Neutrophil (primary cell): ENCODE results near the gene FERMT3.

Source experiments
- H3K27ac ChIP-seq: fragments of 200-600 bp; sonication (generic); 2 replicates; pipeline ENCODE4 v1.5.1; 2016; ENCODE audit warnings: mild to moderate bottlenecking, moderate library complexity
- H3K27me3 ChIP-seq: fragments of 200-600 bp; sonication (generic); 2 replicates; pipeline ENCODE4 v1.6.0; 2016; ENCODE audit warnings: mild to moderate bottlenecking
- H3K36me3 ChIP-seq: fragments of 200-600 bp; sonication (generic); 2 replicates; pipeline ENCODE4 v1.5.1; 2017
- H3K4me1 ChIP-seq, 2 experiments: fragments of 200-600 bp in 1 of 2; sonication (generic) in 1 of 2; 1 replicate in 1 of 2; 2 replicates in 1 of 2; pipeline versions ENCODE4 v1.5.1 to v1.6.1; 2013 to 2016; ENCODE audit warnings: low read depth in 1 of 2, low read length in 1 of 2, mild to moderate bottlenecking in 1 of 2, moderate library complexity in 1 of 2; ENCODE audit not compliant: control insufficient read depth in 1 of 2, insufficient read depth in 1 of 2
- H3K4me3 ChIP-seq, 2 experiments: fragments of 200-600 bp in 1 of 2; sonication (generic) in 1 of 2; 1 replicate in 1 of 2; 2 replicates in 1 of 2; pipeline ENCODE4 v1.5.1; 2013 to 2016; ENCODE audit warnings: low read depth in 1 of 2, low read length in 1 of 2, mild to moderate bottlenecking in 1 of 2, moderate library complexity in 1 of 2
- H3K9me3 ChIP-seq: fragments of 200-600 bp; sonication (generic); 2 replicates; pipeline ENCODE4 v1.5.1; 2016
- CTCF ChIP-seq: fragments of 200-600 bp; sonication (generic); IDR thresholded peaks from 2 replicates; pipeline ENCODE4 v1.5.1; 2016; ENCODE audit warnings: antibody characterized with exemption

The FERMT3 gene

GRCh38 chr11:64247729-64248531, 41.4 kb downstream of the FERMT3 start:
- H3K9me3 ChIP-seq: no peaks in the 10 kb centered on the region
- H3K27me3 ChIP-seq: peaks cover 16% of the 10 kb centered on the region
- H3K27ac ChIP-seq: no peak overlapping the region
- H3K36me3 ChIP-seq: no peaks in the 10 kb centered on the region
- H3K4me3 ChIP-seq: peak overlapping the region; percentile 76 to 85
- H3K4me1 ChIP-seq: peaks cover 49 to 57% of the 10 kb centered on the region in 2 experiments
- no peak for TF ChIP-seq CTCF

- TF ChIP-seq CTCF: no peak
- H3K27me3 ChIP-seq: peaks cover 16% of the 10 kb centered on the region
- H3K27ac ChIP-seq: no peak overlapping the region
- H3K9me3 ChIP-seq: no peaks in the 10 kb centered on the region
- peaks cover 47 to 59% of the 10 kb centered on the region in 2 experiments for H3K4me1 ChIP-seq
- no peaks in the 10 kb centered on the region for H3K36me3 ChIP-seq
- no peak overlapping the region for H3K4me3 ChIP-seq
Observed at GRCh38 chr11:64248578-64248977, 42.1 kb downstream of the FERMT3 start.

GRCh38 chr11:64249038-64249437, 42.5 kb downstream of the FERMT3 start:
- peaks cover 47 to 59% of the 10 kb centered on the region in 2 experiments for H3K4me1 ChIP-seq
- H3K27me3 ChIP-seq: peaks cover 16% of the 10 kb centered on the region
- H3K9me3 ChIP-seq: no peaks in the 10 kb centered on the region
- TF ChIP-seq CTCF: no peak
- no peak overlapping the region for H3K27ac ChIP-seq
- H3K4me3 ChIP-seq: no peak overlapping the region
- no peaks in the 10 kb centered on the region for H3K36me3 ChIP-seq

- Histone ChIP-seq H3K4me3 (no peak overlapping the region), H3K4me1 (peaks cover 47 to 58% of the 10 kb centered on the region in 2 experiments), H3K27ac (no peak overlapping the region), H3K9me3 (no peaks in the 10 kb centered on the region), H3K27me3 (peaks cover 16% of the 10 kb centered on the region), H3K36me3 (peaks cover 3% of the 10 kb centered on the region)
- no peak for TF ChIP-seq CTCF
Observed at GRCh38 chr11:64249563-64250414, 43.3 kb downstream of the FERMT3 start.

GRCh38 chr11:64250415-64251015, 44.0 kb downstream of the FERMT3 start:
- TF ChIP-seq CTCF: no peak
- peaks cover 41 to 50% of the 10 kb centered on the region in 2 experiments for H3K4me1 ChIP-seq
- peaks cover 10% of the 10 kb centered on the region for H3K36me3 ChIP-seq
- H3K27me3 ChIP-seq: peaks cover 16% of the 10 kb centered on the region
- peak overlapping the region; percentile 46 for H3K27ac ChIP-seq
- no peaks in the 10 kb centered on the region for H3K9me3 ChIP-seq
- H3K4me3 ChIP-seq: peak overlapping the region; percentile 58 to 75
